ENCODE data around the gene ZNF331. TPM values are rescaled to one million over a fixed set of nuclear protein-coding genes. Genes with fewer than 3 reads are reported as not detected.

The ZNF331 gene
- total RNA-seq, 1 donor from 2014 or later: 6.8 TPM

DNA sequence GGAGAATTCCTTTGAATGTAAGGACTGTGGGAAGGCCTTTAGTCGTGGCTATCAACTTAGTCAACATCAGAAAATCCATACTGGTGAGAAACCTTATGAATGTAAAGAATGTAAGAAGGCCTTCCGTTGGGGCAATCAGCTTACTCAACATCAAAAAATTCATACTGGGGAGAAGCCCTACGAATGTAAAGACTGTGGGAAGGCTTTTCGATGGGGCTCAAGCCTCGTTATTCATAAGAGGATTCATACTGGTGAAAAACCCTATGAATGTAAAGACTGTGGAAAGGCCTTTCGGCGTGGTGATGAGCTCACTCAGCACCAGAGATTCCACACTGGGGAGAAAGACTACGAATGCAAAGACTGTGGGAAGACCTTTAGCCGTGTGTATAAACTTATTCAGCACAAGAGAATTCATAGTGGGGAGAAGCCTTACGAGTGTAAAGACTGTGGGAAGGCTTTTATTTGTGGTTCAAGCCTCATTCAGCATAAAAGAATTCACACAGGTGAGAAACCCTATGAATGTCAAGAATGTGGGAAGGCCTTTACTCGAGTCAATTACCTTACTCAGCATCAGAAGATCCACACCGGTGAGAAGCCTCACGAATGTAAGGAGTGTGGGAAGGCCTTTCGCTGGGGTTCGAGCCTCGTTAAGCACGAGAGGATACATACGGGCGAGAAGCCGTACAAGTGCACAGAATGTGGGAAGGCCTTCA, 39.2 kb downstream of the ZNF331 start:
- H3K4me3 ChIP-seq (ENCODE audit: low read depth, low read length): no peak overlapping the region
- TF ChIP-seq, protein P1, sequence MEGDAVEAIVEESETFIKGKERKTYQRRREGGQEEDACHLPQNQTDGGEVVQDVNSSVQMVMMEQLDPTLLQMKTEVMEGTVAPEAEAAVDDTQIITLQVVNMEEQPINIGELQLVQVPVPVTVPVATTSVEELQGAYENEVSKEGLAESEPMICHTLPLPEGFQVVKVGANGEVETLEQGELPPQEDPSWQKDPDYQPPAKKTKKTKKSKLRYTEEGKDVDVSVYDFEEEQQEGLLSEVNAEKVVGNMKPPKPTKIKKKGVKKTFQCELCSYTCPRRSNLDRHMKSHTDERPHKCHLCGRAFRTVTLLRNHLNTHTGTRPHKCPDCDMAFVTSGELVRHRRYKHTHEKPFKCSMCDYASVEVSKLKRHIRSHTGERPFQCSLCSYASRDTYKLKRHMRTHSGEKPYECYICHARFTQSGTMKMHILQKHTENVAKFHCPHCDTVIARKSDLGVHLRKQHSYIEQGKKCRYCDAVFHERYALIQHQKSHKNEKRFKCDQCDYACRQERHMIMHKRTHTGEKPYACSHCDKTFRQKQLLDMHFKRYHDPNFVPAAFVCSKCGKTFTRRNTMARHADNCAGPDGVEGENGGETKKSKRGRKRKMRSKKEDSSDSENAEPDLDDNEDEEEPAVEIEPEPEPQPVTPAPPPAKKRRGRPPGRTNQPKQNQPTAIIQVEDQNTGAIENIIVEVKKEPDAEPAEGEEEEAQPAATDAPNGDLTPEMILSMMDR (IDR thresholded peaks at IDR 0.05; ENCODE audit: insufficient read depth, low read length, severe bottlenecking): no peak
- no peak for DNase-seq (ENCODE audit: low read depth)
- H3K27me3 ChIP-seq (ENCODE audit: control insufficient read depth, insufficient read depth, low read length): no peaks in the 10 kb centered on the region
- H3K36me3 ChIP-seq (ENCODE audit: control insufficient read depth, insufficient read depth, low read length): peaks cover 7% of the 10 kb centered on the region
- FAIRE-seq: no peak

DNA sequence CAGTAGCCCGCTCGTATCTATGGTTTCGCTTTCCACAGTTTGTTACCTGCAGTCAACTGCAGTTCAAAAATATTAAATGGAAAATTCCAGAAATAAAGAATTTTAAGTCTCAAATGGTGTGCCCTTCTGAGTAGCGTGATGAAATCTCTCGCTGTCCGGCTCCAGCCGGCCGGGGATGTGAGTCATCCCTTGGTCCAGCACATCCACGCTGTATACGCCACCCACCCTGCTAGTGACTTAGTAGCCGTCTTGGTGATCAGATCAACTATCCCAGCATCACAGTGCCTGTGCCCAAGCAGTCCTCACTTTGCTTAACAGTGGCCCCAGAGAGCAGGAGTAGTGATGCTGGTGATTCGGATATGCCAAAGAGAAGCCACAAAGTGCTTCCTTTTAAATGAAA, 40.0 kb downstream of the ZNF331 start:
- FAIRE-seq: no peak

DNA sequence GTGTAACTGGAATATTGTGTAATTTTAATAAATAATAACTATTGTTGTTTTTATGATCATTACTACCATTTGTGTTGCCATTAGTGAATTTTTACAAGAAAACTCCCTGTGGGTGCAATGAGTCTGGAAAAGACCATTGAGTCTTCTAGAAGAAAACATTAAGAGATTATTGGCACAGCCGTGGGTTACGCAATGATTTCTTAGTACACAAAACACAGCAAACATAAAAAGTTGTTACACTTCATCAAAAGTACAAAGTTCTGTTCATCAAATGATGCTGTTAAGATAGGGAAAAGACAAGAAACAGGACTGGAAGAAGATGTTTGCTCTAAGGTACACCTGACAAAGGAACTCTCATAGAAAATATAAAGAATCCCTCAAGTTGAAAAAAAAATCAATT, 41.6 kb downstream of the ZNF331 start:
- DNase-seq (ENCODE audit: low read depth): no peak

More for the DNA sequence above, 40.0 kb downstream of the ZNF331 start:
- DNase-seq (ENCODE audit: low read depth): no peak
- TF ChIP-seq, protein P1 (IDR thresholded peaks at IDR 0.05; ENCODE audit: insufficient read depth, low read length, severe bottlenecking): no peak
- Histone ChIP-seq H3K36me3 (ENCODE audit: control insufficient read depth, insufficient read depth, low read length) (peaks cover 7% of the 10 kb centered on the region), H3K27me3 (ENCODE audit: control insufficient read depth, insufficient read depth, low read length) (no peaks in the 10 kb centered on the region), H3K4me3 (ENCODE audit: low read depth, low read length) (no peak overlapping the region)

DNA sequence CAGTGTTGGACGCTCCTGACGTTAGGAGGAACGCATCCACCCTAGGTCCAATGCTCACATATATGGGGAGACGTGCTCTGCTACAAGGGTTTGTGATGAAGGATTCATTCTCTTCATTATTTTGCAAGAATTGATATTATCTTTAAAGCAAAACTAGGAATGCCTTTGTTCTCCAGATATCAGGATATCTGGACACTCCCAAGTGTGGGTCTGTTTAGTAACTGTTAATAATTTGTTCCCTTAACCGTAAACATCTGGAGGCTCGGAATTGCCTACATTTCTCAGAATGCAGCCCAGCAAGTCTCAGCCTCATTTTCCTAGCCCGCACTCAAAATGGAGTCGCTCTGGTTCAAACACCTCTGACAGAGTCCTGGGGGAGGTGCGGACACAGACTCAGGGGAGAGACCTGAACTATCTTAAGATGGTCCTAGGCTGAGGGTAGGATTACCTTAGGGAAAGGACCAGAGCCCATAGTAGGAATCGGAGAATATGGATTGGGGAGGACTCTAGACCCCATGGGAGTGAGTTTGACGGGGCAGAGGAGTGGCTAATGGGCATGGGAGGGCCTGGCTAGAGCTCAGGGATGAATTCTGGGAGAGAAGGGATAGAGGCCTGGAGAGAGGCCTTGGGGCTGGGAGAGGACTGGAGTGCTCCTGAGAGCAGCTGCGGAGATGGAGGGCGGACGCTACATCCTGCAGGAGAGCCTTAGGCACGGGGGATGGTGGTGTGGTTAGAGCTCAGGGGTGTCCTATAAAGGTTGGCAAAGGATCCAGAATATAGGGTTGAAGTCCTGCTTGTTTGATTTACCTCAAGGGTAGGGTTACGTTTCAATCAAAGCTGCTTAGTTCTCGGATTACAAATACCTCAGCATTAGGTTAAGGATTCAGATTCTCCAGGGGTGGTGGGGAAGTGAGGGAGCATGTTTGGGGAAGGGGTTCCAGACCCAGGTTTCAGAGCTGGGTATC, 43.2 kb downstream of the ZNF331 start:
- Histone ChIP-seq H3K27me3 (ENCODE audit: control insufficient read depth, insufficient read depth, low read length) (no peaks in the 10 kb centered on the region), H3K36me3 (ENCODE audit: control insufficient read depth, insufficient read depth, low read length) (peaks cover 6% of the 10 kb centered on the region), H3K4me3 (ENCODE audit: low read depth, low read length) (no peak overlapping the region)
- no peak for DNase-seq (ENCODE audit: low read depth)
- TF ChIP-seq, protein P1 (IDR thresholded peaks at IDR 0.05; ENCODE audit: insufficient read depth, low read length, severe bottlenecking): no peak
- no peak for FAIRE-seq

More for the DNA sequence above, 41.6 kb downstream of the ZNF331 start:
- Histone ChIP-seq H3K27me3 (ENCODE audit: control insufficient read depth, insufficient read depth, low read length) (no peaks in the 10 kb centered on the region), H3K4me3 (ENCODE audit: low read depth, low read length) (no peak overlapping the region), H3K36me3 (ENCODE audit: control insufficient read depth, insufficient read depth, low read length) (peaks cover 6% of the 10 kb centered on the region)
- TF ChIP-seq, protein P1 (IDR thresholded peaks at IDR 0.05; ENCODE audit: insufficient read depth, low read length, severe bottlenecking): no peak
- no peak for FAIRE-seq

DNA sequence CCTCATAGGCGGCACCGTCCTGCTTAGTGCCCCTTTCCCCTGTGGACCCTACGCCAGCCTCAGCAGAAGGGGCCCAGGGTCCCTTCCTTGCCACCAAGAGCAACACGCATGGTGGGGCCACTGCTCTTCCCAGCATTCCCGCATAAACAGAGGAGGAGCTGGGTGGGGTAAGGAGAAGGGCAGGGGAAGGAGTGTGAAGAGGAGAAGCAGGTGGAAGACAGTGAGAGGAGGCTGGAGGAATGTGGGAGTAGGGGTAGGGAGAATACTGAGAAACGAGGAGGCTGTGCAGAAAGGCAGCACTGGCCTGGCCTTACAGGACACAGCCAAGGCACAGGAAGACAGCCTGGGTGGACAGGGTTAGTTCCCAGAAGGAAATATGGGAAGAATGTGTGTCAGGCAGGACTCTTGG, 43.9 kb downstream of the ZNF331 start:
- peaks cover 4% of the 10 kb centered on the region for H3K36me3 ChIP-seq (ENCODE audit: control insufficient read depth, insufficient read depth, low read length)
- no peaks in the 10 kb centered on the region for H3K27me3 ChIP-seq (ENCODE audit: control insufficient read depth, insufficient read depth, low read length)
- DNase-seq (ENCODE audit: low read depth) (no peak), FAIRE-seq (no peak)
- TF ChIP-seq, protein P1 (IDR thresholded peaks at IDR 0.05; ENCODE audit: insufficient read depth, low read length, severe bottlenecking): no peak
- H3K4me3 ChIP-seq (ENCODE audit: low read depth, low read length): no peak overlapping the region

Measured in bronchial epithelial cell (primary cell).